NB4 (cell line): ENCODE results near the gene U2AF1.
"Not testable (repeated sequence)": the region's sequence is repeated elsewhere in the genome, so short reads cannot be mapped to it uniquely, and the experiment has no call there.

Experiments used
- MYC ChIP-seq: IDR thresholded peaks from 2 replicates; pipeline ENCODE4 v1.6.1; 2011; ENCODE audit warnings: low read depth, low read length
- TF ChIP-seq, protein P1 (sequence below): IDR thresholded peaks from one replicate; pipeline ENCODE4 v1.5.1; 2012; ENCODE audit warnings: low read depth, low read length

- TF ChIP-seq, protein P1, sequence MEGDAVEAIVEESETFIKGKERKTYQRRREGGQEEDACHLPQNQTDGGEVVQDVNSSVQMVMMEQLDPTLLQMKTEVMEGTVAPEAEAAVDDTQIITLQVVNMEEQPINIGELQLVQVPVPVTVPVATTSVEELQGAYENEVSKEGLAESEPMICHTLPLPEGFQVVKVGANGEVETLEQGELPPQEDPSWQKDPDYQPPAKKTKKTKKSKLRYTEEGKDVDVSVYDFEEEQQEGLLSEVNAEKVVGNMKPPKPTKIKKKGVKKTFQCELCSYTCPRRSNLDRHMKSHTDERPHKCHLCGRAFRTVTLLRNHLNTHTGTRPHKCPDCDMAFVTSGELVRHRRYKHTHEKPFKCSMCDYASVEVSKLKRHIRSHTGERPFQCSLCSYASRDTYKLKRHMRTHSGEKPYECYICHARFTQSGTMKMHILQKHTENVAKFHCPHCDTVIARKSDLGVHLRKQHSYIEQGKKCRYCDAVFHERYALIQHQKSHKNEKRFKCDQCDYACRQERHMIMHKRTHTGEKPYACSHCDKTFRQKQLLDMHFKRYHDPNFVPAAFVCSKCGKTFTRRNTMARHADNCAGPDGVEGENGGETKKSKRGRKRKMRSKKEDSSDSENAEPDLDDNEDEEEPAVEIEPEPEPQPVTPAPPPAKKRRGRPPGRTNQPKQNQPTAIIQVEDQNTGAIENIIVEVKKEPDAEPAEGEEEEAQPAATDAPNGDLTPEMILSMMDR, result not testable (repeated sequence)
- not testable (repeated sequence) for TF ChIP-seq MYC
These were observed 46.2 kb upstream of the U2AF1 start for GRCh38 chr21:43153601-43154000.
